Measurements from ENCODE around the gene GSG1L. TPM values are rescaled to one million over a fixed set of nuclear protein-coding genes. Genes with fewer than 3 reads are reported as not detected.

The GSG1L gene
- total and polyA plus RNA-seq, 9 of the 15 experiments (the other 6 are each of a cell fraction or from before 2014, with no cell fraction given), result not detected

DNA sequence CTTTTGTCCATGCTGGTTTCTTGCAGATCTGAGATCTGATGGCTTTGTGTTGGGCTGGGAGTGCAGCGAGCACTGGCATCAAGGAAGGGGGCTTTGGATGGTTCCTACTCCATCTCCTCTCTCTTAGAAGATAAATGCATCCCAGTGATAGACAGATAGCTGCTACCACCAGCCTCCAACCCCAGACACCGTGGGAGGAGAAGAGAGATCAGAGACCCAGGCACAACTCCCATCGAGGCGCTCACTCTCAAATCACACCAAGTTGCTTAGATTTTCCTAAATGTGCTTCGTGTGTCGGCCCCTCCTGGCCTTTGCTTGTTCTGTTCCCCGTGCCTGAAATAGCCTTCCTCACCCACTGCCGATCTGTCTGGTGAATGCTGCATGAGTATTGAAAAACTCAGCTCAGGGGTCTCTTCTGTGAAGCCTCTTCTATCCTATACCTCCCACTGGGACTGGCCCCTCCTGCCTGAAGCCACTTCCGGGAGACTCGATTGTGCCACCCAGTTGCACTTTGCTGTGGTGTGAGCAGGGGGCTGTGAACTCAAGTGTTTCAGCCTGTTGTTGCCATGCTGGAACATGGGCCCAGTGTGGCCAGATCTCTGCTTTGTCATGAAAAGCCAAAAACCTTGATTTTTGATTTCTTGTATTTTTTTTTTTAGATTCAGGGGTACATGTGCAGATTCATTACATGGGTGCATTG lies 242.7 kb downstream of the GSG1L start:
- Histone ChIP-seq H3K9me1 (ENCODE audit: control insufficient read depth, insufficient read depth, low read length) (no peaks in the 10 kb centered on the region), H3K79me2 (ENCODE audit: control insufficient read depth, insufficient read depth, low read length) (no peaks in the 10 kb centered on the region), H3K9me3 (replicated peaks; ENCODE audit: control insufficient read depth, insufficient read depth, low read depth, low read length) (no peaks in the 10 kb centered on the region), H3K4me1 (replicated peaks in 1 of 2; ENCODE audit: control insufficient read depth in 2 of 2, insufficient read depth in 2 of 2, low read length in 2 of 2) (no peaks in the 10 kb centered on the region), H4K20me1 (replicated peaks; ENCODE audit: control insufficient read depth, insufficient read depth, low read length) (peaks cover 9% of the 10 kb centered on the region; the same call in 1 of the 2 replicates), H3K27ac (ENCODE audit: extremely low read depth, low read depth, low read length) (no peak overlapping the region), H3K27me3 (ENCODE audit: control insufficient read depth in 2 of 2, insufficient read depth in 2 of 2, low read length in 2 of 2) (peaks cover 36 to 73% of the 10 kb centered on the region in 2 experiments; a peak in 4 of 5 replicates), H3K9ac (ENCODE audit: insufficient read depth in 1 of 2, low read depth in 2 of 2, low read length in 2 of 2) (no peak overlapping the region), H2AFZ (ENCODE audit: low read depth, low read length) (no peak overlapping the region), H3K36me3 (ENCODE audit: control insufficient read depth, insufficient read depth, low read length) (no peaks in the 10 kb centered on the region), H3K4me2 (ENCODE audit: insufficient read depth, low read length) (no peak overlapping the region), H3K4me3 (no peak overlapping the region)
- no TSS peak for BruUV-seq (replicated peaks)
- in situ Hi-C loops (cut with MboI), result no loop called here
- ATAC-seq, result no peak
- under 1% methylated on average over 10 of the region's 10 CpGs for WGBS (ENCODE audit: insufficient coverage, low coverage, missing lambda C conversion rate)
- no peak for FAIRE-seq
- DNase-seq (ENCODE audit: extremely low read depth in 1 of 4, low spot score in 3 of 4), result no peak
- TF ChIP-seq NR4A1 (CRISPR knock-in tag; IDR thresholded peaks at IDR 0.05) (no peak), NR4A1 (tag; IDR thresholded peaks at IDR 0.05) (no peak), ZNF3 (CRISPR knock-in tag; IDR thresholded peaks at IDR 0.05) (no peak), THRAP3 (IDR thresholded peaks at IDR 0.05; ENCODE audit: borderline replicate concordance) (no peak), BMI1 (IDR thresholded peaks at IDR 0.05; ENCODE audit: low read length) (no peak), MEF2D (tag; conservative IDR thresholded peaks at IDR 0.05; ENCODE audit: low read depth) (no peak), MCM3 (IDR thresholded peaks at IDR 0.05) (no peak), ZKSCAN8 (CRISPR knock-in tag; IDR thresholded peaks at IDR 0.05) (no peak), BHLHE40 (IDR thresholded peaks at IDR 0.05; ENCODE audit: low read length) (no peak), ZNF324 (CRISPR knock-in tag; IDR thresholded peaks at IDR 0.05) (no peak), ETV6 (IDR thresholded peaks at IDR 0.05; ENCODE audit: borderline replicate concordance in 1 of 2, low read depth in 2 of 2, low read length in 1 of 2) (no peak), ETV6 (CRISPR knock-in tag; IDR thresholded peaks at IDR 0.05; ENCODE audit: borderline replicate concordance) (no peak), CBFA2T3 (IDR thresholded peaks at IDR 0.05) (no peak)
- TF ChIP-seq, protein P1, sequence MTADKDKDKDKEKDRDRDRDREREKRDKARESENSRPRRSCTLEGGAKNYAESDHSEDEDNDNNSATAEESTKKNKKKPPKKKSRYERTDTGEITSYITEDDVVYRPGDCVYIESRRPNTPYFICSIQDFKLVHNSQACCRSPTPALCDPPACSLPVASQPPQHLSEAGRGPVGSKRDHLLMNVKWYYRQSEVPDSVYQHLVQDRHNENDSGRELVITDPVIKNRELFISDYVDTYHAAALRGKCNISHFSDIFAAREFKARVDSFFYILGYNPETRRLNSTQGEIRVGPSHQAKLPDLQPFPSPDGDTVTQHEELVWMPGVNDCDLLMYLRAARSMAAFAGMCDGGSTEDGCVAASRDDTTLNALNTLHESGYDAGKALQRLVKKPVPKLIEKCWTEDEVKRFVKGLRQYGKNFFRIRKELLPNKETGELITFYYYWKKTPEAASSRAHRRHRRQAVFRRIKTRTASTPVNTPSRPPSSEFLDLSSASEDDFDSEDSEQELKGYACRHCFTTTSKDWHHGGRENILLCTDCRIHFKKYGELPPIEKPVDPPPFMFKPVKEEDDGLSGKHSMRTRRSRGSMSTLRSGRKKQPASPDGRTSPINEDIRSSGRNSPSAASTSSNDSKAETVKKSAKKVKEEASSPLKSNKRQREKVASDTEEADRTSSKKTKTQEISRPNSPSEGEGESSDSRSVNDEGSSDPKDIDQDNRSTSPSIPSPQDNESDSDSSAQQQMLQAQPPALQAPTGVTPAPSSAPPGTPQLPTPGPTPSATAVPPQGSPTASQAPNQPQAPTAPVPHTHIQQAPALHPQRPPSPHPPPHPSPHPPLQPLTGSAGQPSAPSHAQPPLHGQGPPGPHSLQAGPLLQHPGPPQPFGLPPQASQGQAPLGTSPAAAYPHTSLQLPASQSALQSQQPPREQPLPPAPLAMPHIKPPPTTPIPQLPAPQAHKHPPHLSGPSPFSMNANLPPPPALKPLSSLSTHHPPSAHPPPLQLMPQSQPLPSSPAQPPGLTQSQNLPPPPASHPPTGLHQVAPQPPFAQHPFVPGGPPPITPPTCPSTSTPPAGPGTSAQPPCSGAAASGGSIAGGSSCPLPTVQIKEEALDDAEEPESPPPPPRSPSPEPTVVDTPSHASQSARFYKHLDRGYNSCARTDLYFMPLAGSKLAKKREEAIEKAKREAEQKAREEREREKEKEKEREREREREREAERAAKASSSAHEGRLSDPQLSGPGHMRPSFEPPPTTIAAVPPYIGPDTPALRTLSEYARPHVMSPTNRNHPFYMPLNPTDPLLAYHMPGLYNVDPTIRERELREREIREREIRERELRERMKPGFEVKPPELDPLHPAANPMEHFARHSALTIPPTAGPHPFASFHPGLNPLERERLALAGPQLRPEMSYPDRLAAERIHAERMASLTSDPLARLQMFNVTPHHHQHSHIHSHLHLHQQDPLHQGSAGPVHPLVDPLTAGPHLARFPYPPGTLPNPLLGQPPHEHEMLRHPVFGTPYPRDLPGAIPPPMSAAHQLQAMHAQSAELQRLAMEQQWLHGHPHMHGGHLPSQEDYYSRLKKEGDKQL (CRISPR knock-in tag; IDR thresholded peaks at IDR 0.05; ENCODE audit: borderline replicate concordance), result no peak
- TF ChIP-seq, protein P2, sequence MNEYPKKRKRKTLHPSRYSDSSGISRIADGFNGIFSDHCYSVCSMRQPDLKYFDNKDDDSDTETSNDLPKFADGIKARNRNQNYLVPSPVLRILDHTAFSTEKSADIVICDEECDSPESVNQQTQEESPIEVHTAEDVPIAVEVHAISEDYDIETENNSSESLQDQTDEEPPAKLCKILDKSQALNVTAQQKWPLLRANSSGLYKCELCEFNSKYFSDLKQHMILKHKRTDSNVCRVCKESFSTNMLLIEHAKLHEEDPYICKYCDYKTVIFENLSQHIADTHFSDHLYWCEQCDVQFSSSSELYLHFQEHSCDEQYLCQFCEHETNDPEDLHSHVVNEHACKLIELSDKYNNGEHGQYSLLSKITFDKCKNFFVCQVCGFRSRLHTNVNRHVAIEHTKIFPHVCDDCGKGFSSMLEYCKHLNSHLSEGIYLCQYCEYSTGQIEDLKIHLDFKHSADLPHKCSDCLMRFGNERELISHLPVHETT (CRISPR knock-in tag; conservative IDR thresholded peaks at IDR 0.05 in 1 of 2, IDR thresholded peaks at IDR 0.05 in 1 of 2), result no peak
- ChIA-PET POLR2A (no interaction called here), CTCF (ENCODE audit: low intra/inter-chr PET ratio) (no interaction called here)
- intact Hi-C loops (cut with micrococcal nuclease), result no loop called here

Data from K562 (cell line).